ENCODE data around the gene FNDC1.

DNA sequence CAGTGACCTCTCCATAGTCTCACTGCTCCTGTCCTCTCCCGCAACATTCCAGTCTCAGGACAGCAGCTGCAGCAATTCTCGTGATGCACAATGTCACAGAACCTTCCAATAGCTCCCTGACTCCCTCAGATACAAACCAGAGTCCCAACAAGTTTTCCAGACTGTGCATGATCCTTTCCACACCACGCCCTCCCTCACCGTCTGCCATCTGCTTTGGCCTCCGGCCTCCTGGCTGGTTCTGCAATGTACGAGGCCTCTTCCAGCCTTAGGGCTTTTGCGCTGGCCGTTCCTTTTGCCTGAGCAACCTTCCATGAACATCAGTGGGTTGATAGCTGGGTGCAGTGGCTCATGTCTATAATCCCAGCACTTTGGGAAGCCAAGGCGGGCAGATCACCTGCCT, 9.6 kb downstream of the FNDC1 start:
- no peak for TF ChIP-seq EZH2 (IDR thresholded peaks at IDR 0.05)
- TF ChIP-seq POLR2AphosphoS5 (IDR thresholded peaks at IDR 0.05; ENCODE audit: borderline replicate concordance, low read depth, low read length) = no peak

Measured in SK-N-MC (cell line).